ENCODE results near the gene MRPL33.
A peak's percentile ranks its signal among the peaks of the same experiment; 100 is the strongest.

MRPL33 gene

DNA sequence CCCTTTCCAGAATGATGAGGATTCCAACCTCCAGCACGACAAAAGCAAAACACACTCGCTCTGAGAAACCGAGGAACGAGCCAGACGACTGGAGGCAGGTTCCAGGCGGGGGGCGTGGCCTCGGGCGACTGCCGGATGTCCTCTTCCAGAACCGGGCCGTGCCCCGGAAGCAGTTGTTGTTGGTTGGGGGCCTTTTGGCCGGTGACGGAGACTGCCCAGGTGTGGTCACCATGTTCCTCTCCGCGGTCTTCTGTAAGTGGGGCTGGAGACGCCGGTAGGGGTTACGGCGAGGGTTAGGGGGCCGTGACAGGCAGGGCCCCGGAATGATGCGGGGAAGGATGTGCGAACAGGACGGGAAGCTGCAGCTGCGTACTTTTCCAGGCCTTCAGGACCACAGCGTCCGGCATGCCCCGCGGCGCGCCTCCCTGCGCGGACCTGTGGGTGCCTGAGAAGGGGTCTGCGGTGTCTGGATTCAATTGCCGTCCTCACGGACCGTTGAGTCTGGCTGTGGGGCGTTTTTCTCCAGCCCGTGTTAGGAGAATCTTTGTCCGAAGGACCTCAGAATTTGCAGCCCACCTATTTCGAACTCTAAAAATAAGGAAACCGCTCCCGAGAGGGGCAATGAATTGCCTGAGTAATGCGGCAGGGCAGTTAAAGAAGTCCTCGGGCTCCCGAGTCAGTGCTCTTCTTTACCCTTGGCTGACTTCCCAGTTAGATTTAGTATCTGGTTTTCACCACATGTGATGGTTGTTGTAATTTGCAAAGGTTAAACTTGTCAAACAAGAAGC lies at the start of gene MRPL33:
TSS of gene MRPL33 (plus strand) at position 172 of the 788 bp plus-strand sequence. CDS start at position 231, 59 bp downstream.
- peak; percentile 90 to 91 for DNase-seq
- no peak for TF ChIP-seq GATA1 (IDR thresholded peaks at IDR 0.05; ENCODE audit: low read depth, low read length)
- TF ChIP-seq POLR2A (IDR thresholded peaks at IDR 0.05; ENCODE audit: low read length) = peak; percentile 76

DNA sequence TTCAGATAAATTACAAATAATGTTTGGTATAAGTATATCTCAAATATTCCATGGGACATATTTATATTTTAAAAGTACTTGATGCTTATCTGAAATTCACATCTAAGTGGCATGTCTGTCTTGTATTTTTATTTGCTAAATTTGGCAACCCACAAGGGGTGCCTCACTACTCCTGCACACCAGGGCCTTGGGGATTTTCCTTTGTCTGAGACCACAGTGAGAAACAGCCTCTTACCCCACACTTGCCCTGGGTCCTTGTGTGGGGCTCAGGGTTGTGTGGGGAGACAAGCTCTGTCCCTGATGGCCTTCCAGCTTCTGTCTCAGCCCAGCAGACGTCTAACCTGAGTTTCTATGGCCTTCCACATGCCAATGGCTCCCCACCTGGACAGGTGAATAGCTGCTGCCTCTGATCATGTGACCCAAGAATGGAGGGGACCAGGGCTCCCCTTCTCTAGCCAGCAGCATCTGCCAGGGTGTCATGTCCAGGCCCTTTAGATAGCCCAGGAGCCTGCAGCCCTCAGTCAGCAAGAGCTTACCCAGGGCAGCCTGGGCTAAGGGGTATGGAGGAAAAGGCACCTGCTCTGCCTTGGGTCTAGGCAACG lies 49.5 kb upstream of the MRPL33 start:
- DNase-seq = no peak
- TF ChIP-seq POLR2A (IDR thresholded peaks at IDR 0.05; ENCODE audit: low read length) = no peak
- TF ChIP-seq GATA1 (IDR thresholded peaks at IDR 0.05; ENCODE audit: low read depth, low read length) = no peak

DNA sequence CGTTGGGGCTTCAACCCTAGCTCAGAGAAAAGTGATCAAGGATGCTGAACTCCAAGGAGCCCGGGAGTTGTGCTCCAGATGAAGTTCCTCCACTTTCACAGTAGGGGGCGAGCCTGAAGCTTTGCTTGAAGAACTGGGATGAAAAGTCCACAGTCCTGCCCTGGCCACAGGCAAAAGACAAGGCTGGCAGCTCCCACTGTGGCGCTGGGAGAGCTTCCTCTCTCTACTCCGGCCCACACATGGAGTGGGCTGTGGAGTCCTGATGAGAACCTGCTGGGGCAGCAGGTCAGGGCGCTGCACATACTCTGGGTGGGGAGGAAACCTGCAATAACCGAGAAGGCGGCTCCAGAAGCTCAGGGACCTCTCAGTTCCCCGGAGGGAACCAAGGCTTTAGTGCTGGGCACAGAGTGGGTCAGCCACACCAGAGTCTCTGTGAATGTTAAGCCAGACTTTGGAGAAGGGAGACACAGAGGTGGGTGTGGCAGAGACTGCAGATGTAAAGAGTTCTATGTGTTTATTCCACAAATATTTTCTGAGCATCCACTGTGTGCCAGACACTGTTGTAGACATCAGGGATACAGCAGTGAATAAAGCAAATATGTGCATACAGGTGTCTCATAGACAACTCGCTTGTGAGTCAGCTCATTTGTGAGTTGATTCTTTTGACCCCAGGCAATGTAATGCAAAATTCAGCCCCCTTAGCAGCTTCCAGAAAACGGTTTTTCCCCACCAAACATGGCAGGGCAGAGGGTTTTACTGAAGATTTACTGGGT lies 48.0 kb upstream of the MRPL33 start:
- TF ChIP-seq POLR2A (IDR thresholded peaks at IDR 0.05; ENCODE audit: low read length) (no peak), GATA1 (IDR thresholded peaks at IDR 0.05; ENCODE audit: low read depth, low read length) (no peak)
- peak; percentile 36 to 58 for DNase-seq

DNA sequence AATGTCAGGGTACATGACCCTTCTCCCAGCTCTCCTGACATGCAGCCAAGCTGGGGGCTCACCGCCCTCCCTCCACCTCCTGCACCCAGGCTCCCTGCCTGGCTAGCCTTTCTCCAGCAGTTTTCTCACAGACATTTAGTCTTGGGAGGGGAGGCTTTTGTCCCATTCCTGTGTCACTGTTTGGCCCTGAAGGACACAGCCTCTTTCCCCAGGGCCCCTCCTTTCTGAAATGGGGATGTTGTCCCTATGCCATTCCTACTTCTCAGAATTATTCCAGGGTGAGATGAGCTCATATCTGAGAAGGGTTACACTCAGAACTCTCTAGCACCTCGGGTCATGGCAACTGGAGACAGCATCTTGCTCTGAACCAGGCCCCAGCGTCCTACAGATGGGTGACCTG lies 47.3 kb upstream of the MRPL33 start:
- DNase-seq = no peak
- TF ChIP-seq POLR2A (IDR thresholded peaks at IDR 0.05; ENCODE audit: low read length) = no peak
- no peak for TF ChIP-seq GATA1 (IDR thresholded peaks at IDR 0.05; ENCODE audit: low read depth, low read length)

DNA sequence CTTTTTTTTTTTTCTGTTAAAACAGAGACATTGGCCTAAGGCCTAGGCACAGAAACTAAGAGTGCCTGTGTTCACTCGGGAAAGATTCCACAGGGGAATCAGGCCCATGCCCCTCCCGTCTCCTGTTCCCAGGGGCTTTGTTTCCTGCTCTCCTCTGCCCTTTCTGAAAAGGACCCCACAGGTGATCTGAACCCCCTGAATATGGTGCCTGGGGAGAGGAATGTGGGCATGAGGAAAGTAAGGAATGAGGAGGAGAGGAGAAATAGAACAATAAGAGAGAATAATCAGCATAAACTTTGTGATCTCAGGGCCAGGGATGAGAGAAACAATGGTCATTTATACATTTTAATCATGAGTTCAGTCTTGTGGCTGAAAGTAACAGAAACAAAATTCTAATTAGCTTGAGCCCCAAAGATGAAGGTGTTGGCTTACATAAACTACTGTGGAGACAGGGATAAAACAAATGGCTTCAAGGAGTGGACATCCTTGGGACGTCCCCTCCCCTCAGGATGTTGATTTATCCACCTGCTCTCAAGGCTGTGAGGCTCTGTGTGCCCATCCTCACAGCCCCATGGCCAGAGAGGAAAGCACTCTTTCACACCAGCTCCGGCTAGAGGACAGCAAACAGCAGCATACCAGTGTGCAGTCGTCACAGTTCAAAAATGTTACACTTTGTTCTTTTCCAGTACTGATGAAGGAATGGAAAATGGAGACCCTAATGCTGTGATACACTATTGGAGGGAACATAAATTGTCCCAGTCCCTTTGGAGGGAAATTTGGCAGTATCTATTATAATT lies 46.4 kb upstream of the MRPL33 start:
- TF ChIP-seq POLR2A (IDR thresholded peaks at IDR 0.05; ENCODE audit: low read length) (no peak), GATA1 (IDR thresholded peaks at IDR 0.05; ENCODE audit: low read depth, low read length) (no peak)
- DNase-seq = no peak

DNA sequence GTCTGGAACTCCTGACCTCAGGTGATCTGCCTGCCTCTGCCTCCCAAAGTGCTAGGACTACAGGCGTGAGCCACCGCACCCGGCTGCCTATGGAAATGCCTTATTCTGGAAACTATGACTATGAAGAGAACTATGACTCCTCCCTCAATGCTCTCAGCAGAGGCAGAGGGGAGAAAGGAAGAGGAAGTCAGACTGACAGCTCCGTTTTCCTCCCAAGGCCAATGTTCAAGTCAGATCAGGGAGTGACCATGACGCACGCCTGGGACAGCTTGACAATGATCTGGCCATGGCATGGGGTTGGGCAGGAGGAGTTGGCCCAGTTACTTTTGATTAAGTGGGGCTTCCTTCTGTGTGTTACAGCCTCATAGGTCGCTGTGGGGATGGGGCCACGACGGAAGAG lies 44.3 kb upstream of the MRPL33 start:
- TF ChIP-seq GATA1 (IDR thresholded peaks at IDR 0.05; ENCODE audit: low read depth, low read length) (no peak), POLR2A (IDR thresholded peaks at IDR 0.05; ENCODE audit: low read length) (no peak)
- DNase-seq = no peak

DNA sequence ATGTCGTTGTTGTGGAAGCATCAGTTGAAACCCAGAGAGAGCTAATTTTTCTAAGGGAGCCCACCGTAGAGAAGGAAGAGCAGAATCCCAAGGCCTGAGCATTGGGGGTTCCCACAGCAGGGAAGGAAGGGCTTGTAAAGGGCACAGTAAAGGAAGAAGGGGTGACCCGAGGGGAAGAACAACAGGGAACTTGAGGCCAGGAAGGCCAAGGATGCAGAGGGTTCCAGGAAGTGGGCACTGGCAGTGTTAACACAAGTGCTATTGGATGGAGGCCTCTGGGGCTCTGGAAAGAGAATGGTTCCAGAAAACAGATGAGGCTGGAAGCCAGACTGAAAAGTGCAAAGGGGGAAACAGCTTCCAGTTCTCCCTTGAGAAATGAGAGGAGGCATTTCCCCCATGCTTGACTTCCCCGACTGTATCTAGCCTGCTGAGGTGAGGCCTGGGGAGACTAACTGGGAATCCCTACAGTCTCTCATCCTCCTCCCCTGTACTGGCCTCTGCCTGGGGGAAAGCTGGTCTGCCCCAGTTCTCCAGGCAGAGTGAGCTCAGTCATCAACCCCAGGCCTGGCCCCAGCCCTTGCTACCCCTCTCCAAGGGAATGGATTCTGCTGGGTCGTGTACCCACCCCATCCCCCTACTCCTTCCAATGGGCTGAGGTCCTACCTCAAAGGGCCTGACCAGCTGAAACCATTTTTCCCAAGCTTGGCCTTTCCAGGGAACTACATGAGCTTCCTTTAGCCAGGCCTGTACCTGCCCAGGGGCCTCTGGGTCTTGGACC lies 43.2 kb upstream of the MRPL33 start:
- TF ChIP-seq GATA1 (IDR thresholded peaks at IDR 0.05; ENCODE audit: low read depth, low read length) (no peak), POLR2A (IDR thresholded peaks at IDR 0.05; ENCODE audit: low read length) (no peak)
- DNase-seq = no peak

DNA sequence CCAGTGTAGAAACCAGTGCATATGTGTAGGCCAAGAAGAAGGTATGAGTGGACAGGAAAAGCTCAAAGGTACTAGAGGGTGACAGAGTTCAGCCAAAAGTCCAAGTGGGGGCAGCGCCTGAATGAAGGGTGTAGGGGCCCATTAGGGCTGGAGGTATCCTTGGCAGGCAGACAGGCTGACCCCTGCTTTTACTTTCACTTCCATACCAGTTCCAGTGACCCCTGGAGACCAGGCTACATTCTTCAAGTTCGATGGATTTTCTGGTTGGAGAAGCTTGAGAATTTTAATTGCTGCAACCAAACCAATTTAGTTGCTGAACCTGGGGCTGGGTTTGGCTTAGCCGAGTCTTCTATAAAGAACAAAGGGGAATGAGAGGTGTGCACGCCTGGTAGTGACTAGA lies 42.3 kb upstream of the MRPL33 start:
- no peak for TF ChIP-seq POLR2A (IDR thresholded peaks at IDR 0.05; ENCODE audit: low read length)
- TF ChIP-seq GATA1 (IDR thresholded peaks at IDR 0.05; ENCODE audit: low read depth, low read length) = no peak
- DNase-seq = no peak

DNA sequence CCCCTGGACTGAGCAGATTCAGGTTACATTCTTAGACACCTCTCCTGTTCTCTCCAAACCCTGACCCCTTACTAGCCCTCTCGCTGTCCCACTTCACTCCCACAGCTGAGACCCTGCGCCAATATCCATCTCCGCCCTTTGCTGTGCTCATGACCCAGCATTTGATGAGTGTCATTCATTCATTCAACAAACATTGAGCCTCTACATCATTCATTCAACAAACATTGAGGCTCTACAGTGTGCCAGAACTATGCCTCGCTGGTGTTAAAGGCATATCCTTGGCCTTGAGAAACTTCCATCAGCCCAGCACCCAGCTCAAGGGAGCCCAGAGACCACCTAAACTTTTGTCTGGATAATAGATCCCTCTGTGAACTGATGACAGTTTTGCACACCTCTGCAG lies 41.9 kb upstream of the MRPL33 start:
- TF ChIP-seq POLR2A (IDR thresholded peaks at IDR 0.05; ENCODE audit: low read length) (no peak), GATA1 (IDR thresholded peaks at IDR 0.05; ENCODE audit: low read depth, low read length) (no peak)
- no peak for DNase-seq

DNA sequence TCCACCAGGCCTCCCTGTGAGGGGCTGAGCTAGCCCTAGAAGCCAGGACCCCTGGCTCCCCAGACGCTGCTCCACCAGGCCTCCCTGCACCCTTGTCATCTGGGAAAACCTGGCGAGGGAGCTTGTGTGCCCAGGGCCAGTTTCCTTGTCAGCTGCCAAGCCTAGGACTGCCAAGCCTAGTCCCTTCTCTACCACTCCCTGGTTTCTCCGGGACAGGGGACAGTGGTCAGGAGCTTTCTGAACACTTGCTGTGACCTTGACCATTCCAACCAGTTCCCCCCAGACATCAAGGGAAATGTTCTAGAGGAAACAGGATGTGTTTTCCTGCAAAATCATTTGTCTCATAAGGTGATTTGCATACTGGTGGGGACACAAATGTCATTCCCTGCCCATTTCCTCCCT lies 41.3 kb upstream of the MRPL33 start:
- TF ChIP-seq GATA1 (IDR thresholded peaks at IDR 0.05; ENCODE audit: low read depth, low read length) = no peak
- no peak for DNase-seq

DNA sequence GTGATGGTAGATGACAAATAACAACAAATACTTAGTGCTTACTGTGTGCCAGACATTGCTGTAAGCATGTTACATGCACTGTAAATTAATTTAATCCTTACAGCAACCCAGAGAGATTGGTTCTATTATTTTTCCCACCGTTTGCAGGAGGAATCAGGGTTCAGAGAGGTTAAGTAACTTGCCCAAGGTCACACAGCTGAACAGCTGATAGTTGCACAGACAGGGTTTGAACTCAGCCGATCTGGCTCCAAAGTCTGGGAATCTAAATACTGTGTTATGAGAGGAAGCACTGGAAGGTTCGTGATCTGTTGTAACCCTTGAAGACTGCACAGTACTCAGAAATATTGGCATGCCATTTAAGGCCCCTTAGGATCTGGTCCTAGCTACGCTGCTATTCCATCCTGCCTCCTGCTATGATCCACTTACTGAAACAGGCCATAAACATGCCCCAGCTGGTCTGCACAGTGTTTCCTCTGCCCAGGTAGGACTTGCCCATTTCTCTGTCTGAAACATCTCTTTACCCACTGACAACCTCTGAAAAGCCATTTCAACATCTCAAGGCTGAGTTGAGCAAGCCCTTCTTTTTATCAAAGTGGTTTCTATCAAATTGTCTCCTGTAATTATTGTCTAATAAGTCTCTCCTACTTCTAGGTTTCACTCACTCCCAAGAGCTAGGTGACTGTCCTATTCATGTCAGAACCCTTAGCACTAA lies 40.4 kb upstream of the MRPL33 start:
- TF ChIP-seq GATA1 (IDR thresholded peaks at IDR 0.05; ENCODE audit: low read depth, low read length) (no peak), POLR2A (IDR thresholded peaks at IDR 0.05; ENCODE audit: low read length) (no peak)
- no peak for DNase-seq

DNA sequence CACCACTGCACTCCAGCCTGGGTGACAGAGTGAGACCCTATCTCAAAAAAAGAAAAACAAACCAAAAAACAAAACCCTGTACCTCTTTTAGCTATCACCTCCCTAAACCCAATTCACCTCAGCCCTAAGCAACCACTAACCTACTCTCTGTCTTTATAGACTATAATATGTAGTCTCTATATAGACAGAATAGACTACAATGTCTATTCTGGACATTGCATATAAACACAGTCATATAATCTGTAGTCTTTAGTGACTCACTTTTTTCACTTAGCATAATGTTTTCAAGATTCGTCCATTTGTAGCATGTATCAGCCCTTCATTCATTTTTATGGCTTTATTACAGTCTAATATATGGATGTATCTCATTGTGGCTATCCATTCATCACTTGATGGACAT lies 37.2 kb upstream of the MRPL33 start:
- DNase-seq = no peak
- TF ChIP-seq POLR2A (IDR thresholded peaks at IDR 0.05; ENCODE audit: low read length) (no peak), GATA1 (IDR thresholded peaks at IDR 0.05; ENCODE audit: low read depth, low read length) (no peak)
